Stimulated activated naive CD4-positive, alpha-beta T cell (primary cell): ENCODE measurements around the gene WHRN.

Experiments used
- DNase-seq, 6 experiments: peaks; one replicate each; lab custom pipeline; 2025; lab: John Stamatoyannopoulos, UW

WHRN gene

GRCh38 chr9:114378883-114379282 lies 126.4 kb downstream of the WHRN start:
- no peak for DNase-seq

- DNase-seq = no peak
These were observed 127.3 kb downstream of the WHRN start for GRCh38 chr9:114378016-114378415.

DNA sequence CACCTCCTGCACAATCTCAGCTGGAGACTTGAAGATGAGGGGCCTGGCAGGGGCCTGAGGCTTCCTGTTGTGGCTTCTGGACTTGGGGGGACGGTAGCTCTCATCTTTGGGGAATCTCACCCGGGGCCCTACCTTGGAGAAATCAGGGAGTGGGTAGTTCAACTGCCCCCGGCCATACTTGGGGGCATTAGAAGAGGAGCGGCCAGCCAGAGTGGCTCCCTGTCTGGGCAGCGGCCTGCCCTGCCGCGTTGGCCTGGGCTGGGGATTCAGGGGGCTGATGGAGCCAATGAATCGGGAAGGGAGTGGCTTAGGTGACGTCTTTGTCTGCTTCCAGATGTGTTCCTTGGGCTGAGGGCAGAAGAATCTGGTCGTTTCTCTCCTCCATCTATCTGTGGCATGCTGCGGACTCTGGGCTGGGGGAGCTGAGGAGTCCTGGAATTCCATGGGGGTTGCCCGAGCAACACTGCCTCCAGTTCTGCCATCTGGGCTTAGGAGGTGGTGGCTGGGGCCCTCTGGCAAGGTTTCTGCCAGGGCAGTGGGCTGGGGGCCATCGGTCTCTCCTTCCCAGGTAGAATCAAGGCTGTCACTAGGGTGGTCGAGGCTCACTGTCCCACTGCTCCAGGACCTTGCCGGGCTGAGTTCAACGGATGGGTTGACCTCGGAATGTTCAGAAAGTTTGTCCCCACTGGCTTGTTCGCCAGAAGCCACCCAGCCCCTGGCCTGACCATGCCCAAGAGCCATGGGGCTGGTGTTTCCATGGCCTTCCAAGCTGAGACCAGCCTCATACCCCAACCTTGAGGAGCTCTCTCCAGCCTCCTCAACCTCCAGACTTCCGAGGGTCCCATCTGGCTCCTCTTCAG lies 128.5 kb downstream of the WHRN start:
- DNase-seq = no peak

DNA sequence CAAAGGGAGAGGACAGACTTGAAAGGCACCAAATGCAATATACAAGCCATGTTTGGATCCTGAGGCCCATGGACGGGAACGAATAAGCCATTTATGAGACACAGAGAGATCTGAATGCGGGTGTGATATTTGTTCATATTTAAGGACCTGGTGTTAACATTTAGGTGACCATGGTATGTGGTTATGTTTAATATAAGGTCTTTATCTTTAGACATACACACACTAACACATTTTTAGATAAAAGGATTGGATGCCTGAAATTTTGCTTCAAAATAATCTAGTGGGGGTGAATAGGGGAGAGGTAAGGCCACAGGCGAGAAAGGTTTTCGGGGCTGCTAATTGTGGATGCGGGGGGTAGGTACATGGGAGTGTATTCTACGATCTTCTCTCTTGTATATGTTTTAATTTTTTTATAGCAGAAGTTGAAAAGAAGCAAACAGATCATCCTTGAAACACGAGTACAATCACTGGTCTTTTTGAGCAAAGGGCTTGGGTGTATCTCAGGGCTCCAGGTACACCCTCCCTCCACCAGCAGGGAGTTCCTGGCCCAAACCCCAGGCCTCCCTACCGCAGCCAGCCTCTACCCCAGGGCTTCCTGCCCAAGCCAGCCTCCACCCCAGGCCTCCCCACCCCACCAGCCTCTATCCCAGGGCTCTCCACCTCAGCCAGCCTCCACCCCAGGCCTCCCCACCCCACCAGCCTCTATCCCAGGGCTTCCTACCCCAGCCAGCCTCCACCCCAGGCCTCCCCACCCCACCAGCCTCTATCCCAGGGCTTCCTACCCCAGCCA lies 129.7 kb downstream of the WHRN start:
- no peak for DNase-seq

DNA sequence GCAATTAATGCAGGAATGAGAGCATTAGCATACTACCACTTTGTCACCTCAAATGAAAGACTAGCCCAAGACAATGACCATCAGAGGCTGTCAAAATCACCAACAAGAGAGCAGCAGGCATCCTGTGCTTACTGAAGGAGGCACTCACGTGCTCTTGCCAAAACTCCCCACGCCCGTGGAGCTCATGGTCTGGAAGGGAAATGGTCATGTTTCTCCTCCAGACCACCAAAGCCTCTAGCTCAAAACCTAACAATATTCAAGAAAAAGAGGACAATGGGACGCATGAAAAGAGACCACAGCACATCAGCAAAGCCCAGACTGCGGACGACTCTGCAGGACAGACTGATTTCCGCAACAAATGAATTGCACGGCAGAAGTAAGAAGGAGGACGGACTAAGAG lies 130.3 kb downstream of the WHRN start:
- no peak for DNase-seq

GRCh38 chr9:114373960-114374730 lies 131.1 kb downstream of the WHRN start:
- DNase-seq = no peak

GRCh38 chr9:114372921-114373448 lies 132.3 kb downstream of the WHRN start:
- DNase-seq = peak; percentile 71 to 90 (median 84)

DNA sequence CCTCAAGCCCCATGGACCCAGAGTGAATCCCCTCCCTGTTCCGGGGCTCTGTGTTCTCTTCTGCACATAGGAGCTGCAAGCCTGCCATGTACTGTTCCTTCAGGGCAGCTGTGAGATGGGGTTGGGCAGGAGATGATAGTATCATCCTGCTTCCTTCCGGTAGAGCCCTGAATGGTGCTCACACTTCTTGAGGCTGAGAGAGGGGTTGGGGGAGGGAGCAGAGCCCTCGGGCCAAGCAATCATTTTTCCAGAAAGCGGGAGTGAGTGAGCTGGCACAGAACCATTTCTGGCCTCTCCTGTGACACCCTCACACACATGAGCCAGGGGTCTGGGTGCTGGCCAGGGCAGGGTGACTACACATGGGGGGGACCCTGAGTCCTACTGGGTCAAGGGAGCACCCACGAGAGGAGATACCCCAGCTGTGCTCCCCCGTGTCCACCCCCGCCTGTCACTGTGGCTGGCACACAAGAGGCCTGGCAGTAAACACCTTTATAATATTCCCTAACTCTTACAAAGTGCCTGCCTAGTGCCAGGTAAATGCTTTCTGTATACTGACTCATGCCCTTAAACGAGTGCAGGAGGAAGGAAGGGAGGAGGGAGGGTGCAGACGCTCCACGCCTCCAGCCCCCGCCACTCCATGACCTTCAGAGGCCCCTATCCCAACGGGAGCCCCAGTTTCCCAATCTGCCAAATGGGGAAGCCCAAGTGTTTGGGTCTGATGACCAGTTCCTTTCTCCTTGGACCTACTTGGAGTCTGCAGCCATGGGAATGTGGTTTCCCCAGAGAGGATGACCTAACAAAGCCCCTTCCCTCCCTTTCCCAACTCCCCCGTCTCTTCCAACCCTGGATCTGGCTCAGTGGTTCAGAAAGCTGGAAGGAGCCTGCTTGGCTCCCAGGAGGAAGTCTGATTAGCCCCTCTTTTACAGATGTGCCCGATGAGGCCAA lies 133.0 kb downstream of the WHRN start:
- DNase-seq = peak in 5 of 6 experiments; percentile 45 to 67 (median 46)

DNA sequence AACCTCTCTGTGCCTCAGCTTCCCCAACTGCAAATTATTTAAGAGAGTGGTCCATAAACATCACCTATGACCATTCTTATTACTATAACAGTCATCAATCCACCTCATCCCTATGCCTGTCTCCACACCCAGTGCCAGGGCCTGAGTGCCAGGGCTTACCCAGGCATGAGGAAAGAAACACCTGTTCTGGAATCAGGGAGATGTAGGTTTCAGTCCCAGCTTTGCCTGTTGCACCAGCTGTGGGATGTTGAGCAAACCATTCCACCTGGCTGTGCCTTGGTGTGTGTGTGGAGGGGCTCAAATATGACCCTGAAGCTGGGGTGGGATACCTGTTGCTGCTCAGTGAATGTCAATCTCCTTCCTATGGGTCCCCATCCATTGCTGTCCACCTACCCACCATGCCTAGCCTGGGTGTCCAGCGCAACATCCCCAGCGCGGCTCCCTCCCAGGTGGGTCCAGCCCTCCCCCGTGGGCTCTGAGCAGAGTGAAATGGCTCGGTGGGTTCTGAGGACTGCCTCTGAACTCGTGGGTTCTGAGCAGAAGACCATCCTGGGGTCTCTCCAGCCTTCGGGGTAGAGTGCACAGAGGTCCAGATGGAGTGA lies 133.8 kb downstream of the WHRN start:
- no peak for DNase-seq

DNA sequence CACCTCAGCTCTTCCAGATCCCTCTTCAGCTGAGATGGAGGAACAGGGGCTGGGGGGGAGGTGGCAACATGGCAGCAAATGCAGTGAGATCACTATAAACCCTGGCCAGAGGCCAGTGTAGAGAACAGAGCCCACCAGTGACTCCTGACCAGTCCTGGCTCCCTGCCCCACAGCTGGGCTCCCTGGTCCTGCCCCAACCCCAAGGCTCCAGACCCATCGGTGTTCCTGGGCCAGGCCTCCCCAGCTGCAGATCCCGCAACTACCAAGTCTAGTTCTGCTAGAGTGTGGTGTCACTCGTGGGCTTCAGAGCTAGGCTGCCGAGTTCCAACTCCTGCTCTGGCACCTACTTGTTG lies 134.3 kb downstream of the WHRN start:
- no peak for DNase-seq

- no peak for DNase-seq
These were observed 134.9 kb downstream of the WHRN start for GRCh38 chr9:114370251-114370967.

DNA sequence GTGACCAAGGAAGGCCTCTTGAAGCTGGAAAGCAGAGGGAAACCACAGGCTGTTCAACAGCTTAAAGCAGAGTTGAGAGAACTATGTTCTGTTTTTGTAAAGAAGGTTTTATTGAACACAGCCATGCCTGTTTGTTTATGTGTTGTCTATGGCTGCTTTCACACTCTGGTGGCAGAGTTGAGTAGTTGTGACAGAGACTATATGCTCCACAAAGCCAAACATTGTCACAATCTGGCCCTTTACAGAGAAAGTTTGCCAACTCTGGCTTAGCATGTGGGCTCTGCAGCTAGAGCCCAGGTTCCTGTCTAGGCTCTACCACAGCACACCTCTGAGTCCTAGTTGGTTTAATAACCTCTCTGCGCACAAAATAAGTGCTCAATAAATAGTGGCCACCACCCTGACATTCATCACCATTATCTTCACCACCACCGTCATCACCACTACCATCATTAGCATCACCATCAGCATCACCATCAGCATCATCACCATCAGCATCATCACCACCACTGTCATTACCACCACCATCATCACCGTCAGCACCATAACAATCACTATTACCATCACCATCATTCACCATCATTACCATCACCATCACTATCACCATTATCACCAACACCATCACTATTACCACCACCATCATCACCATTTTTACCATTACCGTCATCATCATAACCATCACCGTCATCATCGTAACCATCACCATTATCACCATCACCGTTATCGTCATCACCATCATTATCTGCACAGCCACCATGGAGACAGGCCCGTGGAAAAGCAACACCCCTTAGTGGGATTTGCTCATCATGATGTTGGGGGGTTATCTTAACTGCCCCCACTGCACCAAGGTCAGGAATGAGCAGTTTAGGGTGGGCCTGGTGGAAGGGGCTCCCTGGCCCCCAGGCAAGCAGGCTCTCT lies 135.8 kb downstream of the WHRN start:
- no peak for DNase-seq

DNA sequence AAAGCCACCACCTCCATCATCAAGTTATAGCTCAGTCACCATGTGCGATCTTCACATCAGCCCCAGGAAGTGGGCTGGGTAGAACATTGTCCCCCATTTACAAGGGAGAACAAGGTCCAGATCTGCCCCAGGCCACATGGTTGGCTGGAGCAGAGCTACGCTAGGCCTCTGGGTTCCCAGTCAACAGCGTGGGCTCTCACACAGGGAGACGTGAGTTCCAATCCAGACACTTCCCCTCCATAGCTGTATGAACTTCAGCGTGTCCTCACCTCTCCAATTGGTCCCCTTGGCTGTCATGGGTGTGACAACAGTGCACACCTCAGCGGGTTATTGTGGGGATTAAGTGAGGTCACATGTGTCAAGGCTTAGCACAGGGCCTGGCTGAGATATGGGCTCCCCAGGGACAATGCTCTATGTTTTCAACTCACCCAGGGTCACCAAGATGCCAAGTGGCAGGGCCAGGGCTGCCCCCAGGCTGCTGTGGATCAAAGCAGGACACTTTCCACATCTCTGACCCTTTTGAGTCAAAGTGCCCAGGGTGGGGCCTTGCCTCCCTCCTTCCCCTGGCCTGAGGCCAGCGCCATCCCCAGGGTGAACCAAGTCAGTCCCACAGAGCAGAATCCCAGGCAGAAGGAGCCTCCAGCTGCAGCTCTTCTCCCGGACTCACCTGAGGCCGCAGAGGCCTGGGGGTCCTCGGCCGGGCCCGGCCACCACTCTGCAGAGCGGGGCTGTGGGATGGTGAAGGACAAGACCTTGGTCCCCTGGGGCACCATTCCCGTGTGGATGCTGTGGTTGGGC lies 137.3 kb downstream of the WHRN start:
- no peak for DNase-seq

DNA sequence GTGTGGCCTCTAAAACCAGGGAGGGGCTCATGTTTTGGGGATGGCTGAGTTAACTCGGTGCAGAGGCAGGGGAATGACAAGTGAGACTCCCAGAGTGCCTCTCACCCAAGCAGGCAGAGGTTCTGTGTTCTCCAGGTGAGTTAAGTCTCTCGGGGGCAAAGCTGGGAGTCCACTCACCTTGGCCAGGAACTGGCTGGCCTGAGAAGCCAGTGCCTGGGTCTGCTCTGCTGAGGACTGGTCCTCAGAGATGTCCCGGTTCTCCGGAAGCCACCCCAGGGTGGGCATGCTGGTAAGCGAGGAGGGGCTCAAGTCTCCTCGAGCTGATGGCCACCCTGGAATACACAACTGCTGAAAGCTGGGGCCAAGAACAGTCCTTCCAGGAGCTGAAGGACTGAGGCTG lies 137.9 kb downstream of the WHRN start:
- DNase-seq = no peak

DNA sequence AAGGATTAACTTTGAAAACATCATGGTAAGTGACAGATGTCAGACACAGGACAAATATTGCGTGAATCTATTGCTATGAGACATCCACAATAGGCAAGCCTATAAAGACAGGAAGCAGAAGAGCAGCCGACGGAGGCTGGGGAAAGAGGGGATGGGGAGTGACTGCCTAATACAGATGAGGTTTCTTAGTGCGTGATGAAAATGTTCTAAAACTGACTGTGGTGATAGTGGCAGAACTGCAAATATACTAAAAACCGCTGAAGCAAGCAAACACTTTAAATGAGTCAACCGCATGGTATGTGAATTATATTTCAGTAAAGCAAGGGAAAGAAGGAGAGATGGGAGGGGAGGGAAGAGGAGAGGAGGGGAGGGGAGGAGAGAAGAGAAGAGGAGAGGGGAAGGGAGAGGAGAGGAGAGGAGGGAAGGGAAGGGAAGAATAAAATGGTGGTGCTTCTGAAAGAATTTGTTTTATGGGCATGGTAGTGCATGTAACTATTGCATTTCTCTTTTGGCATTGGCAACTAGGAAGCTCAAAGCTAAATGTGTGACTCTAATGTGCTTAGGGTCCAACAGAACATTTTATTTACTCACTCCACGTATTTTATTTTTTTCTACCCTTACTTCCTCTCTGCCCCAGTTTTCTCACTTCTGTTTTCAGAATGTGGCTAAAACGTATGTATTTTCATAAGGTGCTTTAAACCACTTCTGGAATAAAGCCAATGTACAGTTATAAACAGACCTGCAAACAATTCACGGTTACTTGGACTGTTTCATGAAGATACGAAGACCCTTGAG lies 138.7 kb downstream of the WHRN start:
- DNase-seq = peak in 4 of 6 experiments; percentile 9 to 58 (median 49)

GRCh38 chr9:114365194-114365593 lies 140.1 kb downstream of the WHRN start:
- DNase-seq = no peak
